DMS153 treated with DMSO at 0.1 percent for 48 hours (cell line): ENCODE results near the gene SH2D1B.
"Not testable (repeated sequence)": the region's sequence is repeated elsewhere in the genome, so short reads cannot be mapped to it uniquely, and the experiment has no call there.

Experiments
- DNase-seq: peaks from one replicate; lab custom pipeline; 2025; ENCODE audit not compliant: unreplicated experiment; lab: John Stamatoyannopoulos, UW

SH2D1B gene, protein sequence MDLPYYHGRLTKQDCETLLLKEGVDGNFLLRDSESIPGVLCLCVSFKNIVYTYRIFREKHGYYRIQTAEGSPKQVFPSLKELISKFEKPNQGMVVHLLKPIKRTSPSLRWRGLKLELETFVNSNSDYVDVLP

DNA sequence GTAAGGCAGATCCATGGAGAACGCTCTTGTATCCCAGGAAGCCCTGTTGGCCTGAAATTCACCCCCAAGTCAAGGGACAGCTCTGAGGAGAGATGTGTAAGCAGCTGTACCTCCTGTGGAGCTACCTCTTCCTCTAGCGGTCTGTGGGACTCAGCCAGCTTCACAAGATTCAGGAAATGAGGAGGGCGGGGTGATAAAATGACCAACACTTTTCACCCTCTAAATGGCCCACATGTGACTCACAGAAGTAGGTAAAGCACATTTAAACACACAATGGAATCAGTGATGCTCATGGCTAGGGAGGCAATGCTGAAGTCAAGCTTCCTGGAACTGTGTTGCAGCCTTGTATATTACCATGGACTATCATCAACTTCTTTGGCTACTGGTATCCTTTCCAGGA is at the start of gene SH2D1B:
Gene SH2D1B (minus strand): TSS at position 135 of the 400 bp plus-strand sequence. CDS start 120 bp downstream, at position 15.
- DNase-seq: no peak

DNA sequence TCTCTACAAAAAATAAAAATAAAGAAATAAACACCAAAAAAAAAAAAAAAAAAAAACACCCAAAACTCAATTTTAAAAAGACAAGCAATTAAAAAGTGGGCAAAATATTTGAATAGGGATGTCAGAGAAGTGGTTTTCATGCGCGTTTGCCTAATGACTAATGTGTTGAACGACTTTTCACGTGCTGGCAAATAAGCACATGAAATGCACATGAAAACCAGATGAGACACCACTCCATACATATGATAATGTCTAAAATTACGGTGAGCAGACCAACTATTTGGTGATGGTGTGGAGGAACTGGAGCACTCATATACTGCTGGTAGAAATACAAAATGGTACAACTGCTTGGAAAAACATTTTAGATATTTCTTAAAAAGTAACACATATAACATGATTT is 46.3 kb upstream of the SH2D1B start:
- no peak for DNase-seq

DNA sequence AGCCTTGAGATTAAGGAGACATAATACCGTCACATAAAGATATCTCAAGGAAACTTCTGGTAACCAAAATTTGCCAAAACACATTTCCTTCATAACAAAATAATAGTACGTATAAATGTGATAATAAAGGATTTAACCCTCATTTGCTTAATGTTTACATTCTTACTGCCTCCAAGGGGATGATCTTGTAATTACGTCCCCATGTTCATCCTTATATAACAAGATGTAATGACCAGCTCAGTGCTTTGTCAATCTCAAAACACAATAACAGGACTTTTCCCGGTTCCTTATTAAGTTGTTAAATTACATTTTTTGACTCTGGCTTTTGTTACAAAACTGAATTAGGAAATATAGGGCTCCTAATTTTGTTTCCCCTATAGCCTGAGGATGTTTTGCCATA is 44.4 kb upstream of the SH2D1B start:
- DNase-seq: no peak

DNA sequence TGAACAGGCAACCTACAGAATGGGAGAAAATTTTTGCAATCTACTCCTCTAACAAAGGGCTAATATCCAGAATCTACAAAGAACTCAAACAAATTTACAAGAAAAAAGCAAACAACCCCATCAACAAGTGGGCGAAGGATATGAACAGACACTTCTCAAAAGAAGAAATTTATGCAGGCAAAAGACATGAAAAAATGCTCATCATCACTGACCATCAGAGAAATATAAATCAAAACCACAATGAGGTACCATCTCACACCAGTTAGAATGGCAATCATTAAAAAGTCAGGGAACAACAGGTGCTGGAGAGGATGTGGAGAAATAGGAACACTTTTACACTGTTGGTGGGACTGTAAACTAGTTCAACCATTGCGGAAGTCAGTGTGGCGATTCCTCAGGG is 42.4 kb upstream of the SH2D1B start:
- not testable (repeated sequence) for DNase-seq

DNA sequence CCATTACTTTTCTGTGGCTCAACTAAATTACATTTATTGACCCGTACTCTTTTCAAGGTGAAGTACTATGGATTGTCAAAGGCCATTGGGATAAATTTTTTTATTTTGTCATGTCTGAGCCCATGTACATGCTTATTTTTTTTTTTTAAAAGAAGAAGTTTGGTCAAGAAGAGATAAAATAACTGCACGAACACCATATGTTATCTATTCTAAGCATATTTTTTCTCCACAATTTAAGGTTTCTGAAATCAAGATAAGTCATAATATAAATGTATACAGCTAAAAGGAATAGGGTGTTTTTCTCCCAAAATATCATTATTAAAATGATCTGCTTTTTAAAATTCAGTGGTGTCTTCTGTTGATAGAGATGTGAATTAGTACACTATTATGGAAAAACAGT is 35.0 kb upstream of the SH2D1B start:
- DNase-seq: no peak

DNA sequence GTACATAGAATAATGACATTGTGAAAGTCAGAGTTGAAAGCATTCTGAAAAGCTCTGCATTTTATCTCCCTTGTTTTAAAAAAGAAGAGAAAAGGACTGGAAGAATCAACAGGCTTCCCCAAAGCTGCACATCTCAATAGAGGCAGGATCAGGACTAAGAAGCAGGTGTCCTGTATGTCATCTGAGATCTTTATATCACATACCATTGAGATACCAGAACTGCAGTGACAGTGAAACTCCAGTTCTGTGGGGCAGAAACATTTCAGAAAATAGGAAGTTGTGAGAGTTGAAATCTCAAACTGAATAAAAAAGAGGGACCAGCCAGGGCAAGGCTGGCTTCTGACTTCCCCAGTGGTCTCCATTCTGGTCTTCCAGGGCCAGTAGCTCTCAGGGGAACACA is 33.0 kb upstream of the SH2D1B start:
- DNase-seq: no peak

DNA sequence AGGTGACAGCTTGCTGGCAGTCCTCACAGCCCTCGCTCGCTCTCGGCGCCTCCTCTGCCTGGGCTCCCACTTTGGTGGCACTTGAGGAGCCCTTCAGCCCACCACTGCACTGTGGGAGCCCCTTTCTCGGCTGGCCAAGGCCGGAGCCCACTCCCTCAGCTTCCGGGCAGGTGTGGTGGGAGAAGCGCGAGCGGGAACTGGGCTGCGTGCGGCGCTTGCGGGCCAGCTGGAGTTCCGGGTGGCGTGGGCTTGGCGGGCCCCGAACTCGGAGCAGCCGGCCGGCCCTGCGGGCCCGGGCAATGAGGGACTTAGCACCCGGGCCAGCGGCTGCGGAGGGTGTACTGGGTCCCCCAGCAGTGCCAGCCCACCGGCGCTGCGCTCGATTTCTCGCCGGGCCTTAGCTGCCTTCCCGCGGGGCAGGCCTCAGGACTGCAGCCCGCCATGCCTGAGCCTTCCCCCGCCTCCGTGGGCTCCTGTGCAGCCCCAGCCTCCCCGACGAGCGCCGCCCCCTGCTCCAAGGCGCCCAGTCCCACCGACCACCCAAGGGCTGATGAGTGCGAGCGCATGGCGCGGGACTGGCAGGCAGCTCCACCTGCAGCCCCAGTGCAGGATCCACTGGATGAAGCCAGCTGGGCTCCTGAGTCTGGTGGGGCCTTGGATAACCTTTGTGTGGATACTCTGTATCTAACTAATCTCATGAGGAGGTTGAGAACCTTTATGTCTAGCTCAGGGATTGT is 21.2 kb upstream of the SH2D1B start:
- not testable (repeated sequence) for DNase-seq

DNA sequence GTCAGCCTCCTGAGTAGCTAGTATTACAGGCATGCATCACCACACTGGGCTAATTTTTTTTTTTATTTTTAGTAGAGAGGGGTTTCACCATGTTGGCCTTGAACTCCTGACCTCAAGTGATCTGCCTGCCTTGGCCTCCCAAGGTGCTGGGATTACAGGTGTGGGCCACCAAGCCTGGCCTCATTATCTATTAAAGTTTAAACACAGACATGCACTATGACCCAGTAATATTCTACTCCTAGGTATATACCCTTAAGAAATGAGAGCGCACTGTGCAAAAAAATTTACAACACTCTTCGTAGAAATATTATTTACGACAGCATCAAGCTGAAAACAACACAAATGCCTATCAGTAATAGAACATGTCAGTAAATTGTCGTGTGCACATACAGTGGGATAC is 18.6 kb upstream of the SH2D1B start:
- DNase-seq: no peak

DNA sequence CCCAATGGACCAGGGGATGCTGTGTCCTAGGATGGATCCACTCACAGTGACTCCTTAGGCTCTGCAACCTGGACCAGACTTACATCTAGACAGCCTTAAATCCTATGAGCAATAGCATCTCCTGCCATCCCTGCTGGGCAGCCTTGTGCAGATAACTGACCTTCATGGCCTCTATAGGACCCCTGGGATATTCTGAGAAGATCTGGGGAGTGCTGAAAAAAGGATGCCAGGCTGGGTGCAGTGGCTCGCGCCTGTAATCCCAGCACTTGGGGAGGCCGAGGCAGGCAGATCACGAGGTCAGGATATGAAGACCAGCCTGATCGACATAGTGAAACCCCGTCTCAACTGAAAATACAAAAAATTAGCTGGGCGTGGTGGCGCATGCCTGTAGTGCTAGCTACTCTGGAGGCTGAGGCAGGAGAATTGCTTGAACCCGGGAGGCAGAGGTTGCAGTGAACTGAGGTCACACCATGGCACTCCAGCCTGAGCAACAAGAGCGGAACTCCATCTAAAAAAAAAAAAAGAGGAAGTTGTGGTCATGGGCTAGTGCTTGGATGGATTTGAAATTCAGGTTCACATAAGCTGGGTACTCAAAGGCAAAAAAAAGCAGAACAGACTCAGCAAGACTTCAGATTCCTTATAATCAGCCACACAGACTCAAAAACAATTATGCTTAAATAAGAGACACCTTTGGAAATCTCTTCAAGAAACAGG is 10.9 kb upstream of the SH2D1B start:
- DNase-seq: no peak

DNA sequence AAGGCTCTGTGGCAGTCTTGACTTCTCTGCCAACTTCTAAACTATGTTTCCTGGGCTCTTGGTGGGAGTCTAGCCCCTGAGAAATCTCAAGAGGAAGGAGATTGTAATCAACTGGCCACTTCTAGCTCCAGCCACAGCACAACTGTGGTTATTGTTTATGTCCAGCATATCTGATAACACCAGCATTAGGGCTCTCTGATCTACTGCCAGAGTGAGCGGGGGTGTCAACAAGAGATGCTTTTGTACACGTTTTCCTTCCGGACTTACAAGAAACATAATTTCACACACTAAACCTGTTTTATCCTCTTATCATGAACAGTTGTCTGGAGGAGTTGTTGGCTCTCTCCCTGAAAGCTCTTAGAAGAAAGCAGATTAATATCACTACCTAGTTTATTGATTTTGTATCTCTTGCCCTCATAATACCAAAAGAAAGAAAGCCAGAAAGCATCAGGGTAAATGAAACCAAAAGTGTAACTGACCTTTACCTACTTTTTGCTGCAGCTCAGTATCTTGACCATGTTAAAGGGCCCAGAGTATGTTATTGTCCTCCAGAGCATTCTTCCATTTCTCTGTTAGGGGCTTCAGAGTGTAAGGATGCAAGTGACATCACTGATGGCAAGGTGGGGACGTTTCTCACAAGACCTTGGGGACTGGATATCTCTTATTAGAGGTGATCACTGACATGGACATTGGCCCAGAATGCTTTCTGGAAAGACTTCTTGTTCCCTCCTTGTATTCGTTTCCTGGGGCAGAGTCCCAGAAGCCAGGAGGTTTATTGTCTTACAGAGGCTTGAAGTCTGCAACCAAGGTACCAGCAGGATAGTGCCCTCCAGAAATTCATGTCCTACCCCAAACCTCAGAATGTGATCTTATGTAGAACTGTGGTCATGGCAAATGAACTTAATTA is 9.6 kb upstream of the SH2D1B start:
- no peak for DNase-seq

DNA sequence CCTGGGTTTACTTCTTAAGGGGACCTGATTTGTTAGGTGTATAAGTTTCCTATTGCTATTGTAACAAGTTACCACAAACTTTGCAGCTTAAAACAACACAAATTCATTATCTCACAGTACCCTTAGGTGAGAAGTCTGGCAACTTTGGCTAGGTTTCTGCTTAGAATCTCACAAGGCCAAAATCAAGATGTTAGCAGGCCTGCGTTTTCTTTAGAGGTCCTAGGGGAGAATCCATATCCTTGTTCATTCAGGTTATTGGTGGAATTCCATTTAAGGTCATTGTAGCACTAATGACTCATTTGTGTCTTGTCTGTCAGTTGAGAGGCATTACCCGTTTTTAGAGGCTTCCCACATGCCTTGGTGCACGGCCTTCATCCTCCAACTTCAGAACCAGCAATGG is 8.2 kb upstream of the SH2D1B start:
- no peak for DNase-seq

DNA sequence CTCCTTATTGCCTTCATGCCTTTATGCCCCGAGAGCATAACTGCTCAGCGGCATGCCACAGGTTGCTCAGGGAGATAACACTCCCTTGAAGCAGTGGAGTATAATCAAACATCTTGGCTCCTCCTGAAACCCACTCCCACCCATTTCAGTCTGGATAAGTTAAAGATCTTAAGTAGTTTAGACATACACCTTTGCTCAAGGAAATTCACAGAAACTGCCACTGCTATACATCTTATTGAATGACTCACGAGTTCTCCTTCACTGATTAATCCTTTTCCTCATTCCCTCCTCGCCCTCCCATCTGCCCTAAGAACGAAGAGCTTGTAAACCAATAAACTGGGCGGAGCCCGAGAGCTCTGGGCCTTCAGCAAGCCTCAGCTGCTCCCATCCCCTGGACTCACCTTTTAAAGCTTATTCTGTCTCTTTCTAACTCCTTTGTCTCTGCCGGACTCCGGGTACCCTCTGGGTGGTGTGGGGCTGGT is 7.6 kb upstream of the SH2D1B start:
- not testable (repeated sequence) for DNase-seq

DNA sequence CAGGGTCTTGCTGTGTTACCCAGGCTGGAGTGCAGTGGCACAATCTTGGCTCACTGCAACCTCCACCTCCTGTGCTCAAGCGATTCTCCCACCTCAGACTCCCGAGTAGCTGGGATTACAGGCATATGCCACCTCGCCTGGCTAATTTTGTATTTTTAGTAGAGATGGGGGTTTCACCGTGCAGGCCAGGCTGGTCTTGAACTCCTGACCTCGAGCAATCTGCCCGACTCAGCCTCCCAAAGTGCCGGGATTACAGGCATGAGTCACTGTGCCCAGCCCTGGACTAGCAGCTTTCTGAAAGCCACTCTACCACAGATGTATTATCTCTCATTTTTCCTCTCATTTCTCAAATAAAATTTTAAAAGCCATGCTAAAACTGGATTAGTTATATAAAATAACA is 6.6 kb upstream of the SH2D1B start:
- not testable (repeated sequence) for DNase-seq

DNA sequence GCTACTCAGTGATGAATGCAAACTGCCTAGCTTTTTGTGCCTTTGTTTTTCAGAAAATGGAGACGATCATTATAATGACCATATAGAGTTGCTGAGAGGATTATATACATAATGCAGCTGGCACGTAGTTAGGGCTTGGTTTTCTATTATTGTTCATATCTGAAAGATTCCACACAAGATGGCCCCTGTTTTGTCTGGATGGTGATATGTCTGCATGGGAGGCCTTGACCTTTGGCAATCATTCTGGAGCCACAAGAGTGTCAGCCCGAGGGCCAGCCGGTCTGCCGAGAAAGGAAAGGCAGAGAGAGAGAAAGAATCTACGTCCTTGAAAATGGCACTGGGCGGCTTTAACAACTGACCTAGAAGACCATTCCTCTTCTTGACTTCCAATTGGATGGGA is 5.7 kb upstream of the SH2D1B start:
- DNase-seq: no peak

DNA sequence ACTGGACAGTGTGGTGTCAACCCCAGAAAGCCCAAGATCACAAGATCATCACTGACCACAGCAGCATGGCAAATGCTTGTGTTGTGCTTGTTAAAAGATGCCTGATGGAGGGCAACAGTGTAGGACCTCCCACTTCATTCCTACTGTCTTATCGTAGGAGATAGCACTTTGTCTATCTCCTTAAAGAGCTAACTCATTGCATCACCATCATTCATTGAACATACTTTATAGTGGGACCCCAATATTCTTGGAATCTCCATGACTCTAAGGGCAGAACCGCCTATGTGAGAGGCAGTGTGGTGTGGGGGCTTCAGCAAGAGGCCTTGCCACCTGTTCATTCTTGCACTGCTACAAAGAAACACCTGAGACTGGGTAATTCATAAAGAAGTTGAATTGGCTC is 5.0 kb upstream of the SH2D1B start:
- DNase-seq: no peak

DNA sequence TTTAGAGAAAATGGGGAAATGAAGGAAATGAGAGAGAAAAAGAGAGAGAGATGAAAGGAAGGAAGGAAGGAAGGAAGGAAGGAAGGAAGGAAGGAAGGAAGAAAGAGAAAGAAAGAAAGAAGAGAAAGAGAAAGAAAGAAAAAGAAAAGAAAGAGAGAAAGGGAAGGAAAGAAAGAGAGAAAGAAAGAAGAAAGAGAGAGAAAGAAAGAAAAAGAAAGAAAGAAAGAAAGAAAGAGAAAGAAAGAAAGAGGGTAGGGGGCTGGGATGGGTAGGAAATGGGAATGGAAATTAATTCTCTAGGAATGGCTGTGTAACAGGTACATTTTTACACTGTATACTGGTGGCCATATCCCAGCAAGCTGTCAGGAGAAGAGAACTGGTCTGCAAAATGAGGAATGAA is 4.3 kb upstream of the SH2D1B start:
- DNase-seq: no peak

DNA sequence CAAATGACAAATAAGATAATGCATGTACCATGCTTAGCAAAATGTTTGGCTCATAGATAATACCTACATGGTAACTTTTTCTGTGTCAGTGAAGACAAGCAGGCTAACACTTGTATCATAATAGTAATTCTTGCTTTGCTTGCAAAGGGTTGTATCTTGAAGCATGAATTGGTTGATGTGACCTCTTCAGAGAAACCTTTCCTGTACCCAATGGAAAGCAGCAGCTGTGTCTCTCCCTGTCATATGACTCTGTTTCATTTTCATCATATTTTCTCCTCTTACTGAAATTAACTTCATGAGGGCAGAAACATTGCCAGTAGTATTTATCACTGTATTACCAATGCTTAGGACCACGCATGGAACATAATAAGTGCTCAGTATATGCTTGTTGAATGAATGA is 4.4 kb downstream of the SH2D1B start:
- DNase-seq: no peak

DNA sequence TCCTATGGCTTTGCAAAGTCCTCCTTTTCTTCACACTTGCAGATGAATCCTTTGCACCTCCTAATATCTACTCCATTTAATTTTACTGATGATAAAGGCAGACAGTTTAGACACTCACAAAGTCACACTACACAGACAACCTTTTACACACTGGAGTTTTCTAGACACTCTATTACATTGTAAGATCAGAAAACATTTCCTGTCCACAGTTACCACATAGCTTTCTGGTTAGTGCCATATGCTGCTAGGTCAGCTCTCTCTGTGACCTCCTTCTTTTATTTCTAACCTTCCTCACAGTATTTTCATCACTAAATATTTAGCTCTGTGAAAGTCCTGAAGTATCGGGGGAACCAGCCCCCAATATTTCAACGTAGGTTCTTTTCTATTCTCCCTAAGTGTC is 5.1 kb downstream of the SH2D1B start:
- no peak for DNase-seq

DNA sequence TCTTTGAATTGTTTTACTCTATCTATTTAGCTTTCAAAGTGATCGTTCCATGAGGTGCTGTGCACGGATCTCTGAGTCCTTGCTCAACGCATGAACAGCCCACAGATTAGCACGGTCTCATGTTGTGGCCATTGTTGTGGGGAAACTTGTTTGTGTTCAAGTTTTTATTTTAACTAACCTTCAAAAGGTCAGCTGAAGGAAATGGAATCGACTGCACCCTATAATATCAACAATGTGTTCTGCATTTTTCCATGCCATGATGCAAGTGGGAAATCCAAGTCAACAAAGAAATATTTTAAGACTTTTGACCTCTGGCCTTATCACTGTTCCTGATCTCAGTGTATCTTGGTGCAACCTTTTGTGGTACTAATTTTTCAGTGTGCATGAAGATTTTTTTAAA is 6.1 kb downstream of the SH2D1B start:
- DNase-seq: no peak

DNA sequence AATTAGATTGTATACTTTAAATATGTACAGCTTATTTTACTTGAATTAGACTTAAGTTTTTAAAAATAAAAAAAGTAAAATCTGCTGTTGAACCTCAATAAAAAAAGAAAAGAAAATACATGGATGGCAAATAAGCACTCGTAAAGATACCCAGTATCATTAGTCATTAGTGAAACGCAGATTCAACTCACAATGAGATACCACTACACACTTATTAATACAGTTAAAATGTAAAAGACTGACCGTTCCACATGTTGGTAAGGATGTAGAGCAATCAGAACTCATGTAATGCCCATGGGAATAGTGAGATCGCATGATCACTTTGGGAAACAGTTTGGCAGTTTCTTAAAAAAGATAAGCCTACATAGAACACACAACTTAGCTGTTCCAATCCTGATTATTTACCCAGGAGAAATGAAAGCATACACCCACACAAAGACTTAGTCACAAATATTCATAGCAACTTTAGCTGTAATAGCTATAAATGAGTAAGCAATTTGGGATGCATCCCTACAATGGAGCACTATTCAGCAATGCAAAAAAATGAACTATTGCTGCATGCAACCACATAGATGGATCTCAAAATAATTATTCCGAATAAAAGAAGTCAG is 7.3 kb downstream of the SH2D1B start:
- DNase-seq: no peak
